B cell (primary cell): ENCODE results near the gene SLC5A5.

Experiments
- EZH2 ChIP-seq: IDR thresholded peaks from 2 replicates; pipeline ENCODE4 v1.6.1; 2012; ENCODE audit warnings: borderline replicate concordance, low read depth, mild to moderate bottlenecking, moderate library complexity, low read length; ENCODE audit not compliant: insufficient read depth, poor library complexity, severe bottlenecking
- TF ChIP-seq, protein P1 (sequence below): fragments of 200-600 bp; IDR thresholded peaks from one replicate; pipeline ENCODE4 v1.8.0; 2022; ENCODE audit warnings: antibody characterized with exemption, mild to moderate bottlenecking

DNA sequence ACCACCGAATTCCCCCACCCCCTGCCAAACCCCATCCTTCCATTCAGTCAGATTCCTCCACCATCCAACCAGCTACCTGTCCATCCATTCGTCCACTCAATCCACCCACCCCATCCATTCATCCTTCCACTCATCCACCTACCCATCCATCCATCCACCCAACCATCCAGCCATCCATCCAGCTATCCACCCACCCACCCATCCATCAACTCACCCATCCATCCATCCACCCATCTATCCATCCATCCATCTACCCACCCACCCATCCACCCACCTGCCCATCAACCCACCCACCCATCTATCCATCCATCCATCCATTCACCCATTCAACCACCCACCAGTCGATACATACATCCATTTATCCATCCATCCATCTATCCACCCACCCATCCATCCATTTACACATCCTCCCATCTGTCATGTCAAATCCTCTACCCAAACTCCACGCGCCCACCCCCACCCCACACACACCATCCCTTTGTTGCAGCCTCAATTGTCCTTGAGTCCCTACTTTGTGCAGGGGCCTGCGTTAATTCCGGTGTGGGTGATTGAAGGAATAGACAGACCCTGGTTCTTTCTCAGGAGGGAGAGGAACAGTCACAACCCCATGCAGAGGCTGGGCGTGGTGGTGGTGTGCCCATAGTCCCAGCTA lies 5.3 kb upstream of the SLC5A5 start:
- TF ChIP-seq, protein P1, sequence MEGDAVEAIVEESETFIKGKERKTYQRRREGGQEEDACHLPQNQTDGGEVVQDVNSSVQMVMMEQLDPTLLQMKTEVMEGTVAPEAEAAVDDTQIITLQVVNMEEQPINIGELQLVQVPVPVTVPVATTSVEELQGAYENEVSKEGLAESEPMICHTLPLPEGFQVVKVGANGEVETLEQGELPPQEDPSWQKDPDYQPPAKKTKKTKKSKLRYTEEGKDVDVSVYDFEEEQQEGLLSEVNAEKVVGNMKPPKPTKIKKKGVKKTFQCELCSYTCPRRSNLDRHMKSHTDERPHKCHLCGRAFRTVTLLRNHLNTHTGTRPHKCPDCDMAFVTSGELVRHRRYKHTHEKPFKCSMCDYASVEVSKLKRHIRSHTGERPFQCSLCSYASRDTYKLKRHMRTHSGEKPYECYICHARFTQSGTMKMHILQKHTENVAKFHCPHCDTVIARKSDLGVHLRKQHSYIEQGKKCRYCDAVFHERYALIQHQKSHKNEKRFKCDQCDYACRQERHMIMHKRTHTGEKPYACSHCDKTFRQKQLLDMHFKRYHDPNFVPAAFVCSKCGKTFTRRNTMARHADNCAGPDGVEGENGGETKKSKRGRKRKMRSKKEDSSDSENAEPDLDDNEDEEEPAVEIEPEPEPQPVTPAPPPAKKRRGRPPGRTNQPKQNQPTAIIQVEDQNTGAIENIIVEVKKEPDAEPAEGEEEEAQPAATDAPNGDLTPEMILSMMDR: no peak
- TF ChIP-seq EZH2: no peak
